HG02678 (cell line): ENCODE measurements around the gene PSMC4.

Experiments
- ATAC-seq: cut with Tn5 transposase; IDR thresholded peaks from one replicate; pipeline ENCODE4 v1.9.1; 2021; ENCODE audit warnings: mild to moderate bottlenecking, moderate library complexity; ENCODE audit not compliant: unreplicated experiment

PSMC4 gene

GRCh38 chr19:39970675-39971379, at the start of gene PSMC4:
Gene PSMC4 (plus strand): TSS chr19:39971165. CDS start chr19:39971203, 38 bp downstream.
- ATAC-seq = peak; percentile 96

DNA sequence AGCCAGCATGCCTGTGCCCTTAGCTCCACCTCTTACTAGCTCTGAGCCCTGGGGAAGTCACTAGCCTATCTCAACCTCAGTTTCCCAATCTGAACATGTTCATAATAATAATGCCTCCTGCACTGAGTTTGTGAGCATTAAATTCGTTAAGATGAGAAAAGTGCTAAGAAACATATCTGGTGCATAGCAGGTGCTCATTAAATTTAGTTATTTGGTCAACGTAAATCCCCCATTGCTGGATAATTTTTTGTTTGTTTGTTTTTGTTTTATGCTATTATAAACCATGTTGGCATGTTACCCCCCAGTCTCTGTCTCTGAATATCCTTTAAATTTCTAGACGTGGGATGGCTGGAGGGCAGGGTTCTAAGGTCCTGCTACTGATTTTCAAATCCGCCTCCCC, 47.1 kb upstream of the PSMC4 start:
- ATAC-seq = no peak

GRCh38 chr19:39924389-39924788, 46.6 kb upstream of the PSMC4 start:
- ATAC-seq = no peak

DNA sequence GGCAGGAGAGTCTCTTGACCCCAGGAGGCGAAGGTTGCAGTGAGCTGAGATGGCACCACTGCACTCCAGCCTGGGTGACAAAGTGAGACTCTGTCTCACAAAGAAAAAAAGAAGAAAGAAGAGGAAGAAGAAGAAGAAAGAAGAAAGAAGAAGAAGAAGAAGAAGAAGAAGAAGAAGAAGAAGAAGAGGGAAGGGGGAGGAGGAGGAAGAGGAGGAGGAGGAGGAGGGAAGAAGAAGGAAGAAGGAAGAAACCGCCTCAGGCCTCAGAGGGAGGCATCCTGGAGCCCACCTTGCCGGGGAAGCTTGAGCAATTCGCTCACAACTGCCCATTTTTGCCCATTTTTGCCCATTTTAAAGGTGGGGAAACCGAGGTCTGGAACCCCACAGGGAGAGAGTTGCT, 46.0 kb upstream of the PSMC4 start:
- no peak for ATAC-seq

DNA sequence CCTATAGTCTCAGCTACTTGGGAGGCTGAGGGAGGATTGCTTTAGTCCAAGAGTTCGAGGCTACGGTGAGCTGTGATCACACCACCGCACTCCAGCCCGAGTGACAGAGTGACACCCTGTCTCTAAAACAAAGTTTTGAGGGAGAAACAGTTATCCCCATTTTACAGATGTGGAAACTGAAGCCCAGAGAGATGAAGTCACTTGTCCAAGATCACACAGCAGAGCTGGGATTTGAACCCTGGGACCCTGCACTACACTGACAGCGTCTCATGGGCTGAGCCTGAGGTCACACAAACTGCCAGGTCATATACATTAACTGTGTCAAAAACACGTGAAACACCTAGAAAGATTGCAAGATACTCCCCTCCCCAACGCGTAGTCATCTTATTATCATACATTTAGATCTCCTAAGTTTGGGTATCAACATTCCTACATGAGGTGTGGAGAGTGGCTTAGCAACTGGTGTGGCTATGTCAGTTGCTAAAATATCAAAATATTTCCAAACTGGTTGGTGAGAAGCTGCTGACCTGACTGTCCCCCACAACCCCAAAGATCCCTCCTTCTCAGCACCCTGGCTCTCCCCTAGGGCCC, 44.7 kb upstream of the PSMC4 start:
- ATAC-seq = no peak

DNA sequence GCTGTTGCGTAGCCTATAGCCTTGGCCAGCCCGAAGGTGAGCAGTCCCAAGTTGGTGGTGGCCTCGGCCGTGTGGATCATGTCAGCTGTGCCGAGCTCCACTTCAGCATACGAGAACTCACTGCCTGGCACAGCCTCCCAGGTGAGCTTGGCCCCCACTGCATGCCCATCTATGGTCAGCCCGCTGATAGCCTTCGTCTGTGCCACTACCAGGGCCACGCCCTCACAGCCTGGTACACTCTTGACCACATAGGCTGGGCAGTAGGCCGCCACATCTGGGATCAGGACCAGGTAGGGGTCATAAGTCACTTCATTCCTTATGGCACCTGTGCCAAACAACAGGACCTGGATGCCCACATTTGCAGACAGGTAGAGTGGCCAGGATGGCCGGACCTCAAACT, 43.9 kb upstream of the PSMC4 start:
- ATAC-seq = no peak

DNA sequence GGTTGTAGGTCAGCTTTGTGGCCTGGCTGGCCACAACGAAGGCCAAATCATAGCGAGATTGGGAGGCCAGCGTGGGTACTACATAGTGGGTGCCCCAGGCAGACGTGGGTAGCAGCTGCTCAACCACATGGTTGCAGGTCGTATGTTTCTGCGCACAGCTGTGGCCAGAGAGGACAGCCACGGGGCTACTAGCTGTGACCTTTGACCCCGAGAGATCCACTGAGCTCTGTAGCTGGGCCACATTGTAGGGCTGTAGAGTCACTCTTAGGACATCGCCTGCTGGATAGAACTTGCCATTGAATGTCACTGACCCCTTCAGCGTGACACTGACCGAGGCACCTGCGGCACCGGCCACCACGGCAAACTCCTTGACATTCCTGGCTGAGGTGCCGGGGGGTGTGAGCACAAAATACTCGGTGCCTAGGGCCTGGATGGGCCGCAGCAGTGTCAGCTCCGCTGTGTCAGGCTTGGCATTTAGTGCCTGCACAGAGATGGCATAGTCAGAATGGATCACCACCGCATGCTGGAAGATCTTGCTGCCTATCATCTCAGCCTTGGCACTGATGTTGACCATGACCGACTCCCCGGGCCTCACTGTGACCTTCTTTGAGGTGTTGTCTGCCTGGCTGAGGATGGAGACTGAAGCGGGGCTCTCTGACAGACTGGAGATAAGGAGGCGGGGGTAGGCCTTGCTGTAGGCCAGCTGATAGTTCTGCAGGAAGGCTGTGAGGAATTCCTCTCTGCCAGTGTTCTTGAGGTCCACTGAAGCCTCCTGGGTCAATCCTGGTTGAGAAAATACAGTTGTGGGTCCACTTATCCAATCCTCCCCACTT, 43.2 kb upstream of the PSMC4 start:
- no peak for ATAC-seq

DNA sequence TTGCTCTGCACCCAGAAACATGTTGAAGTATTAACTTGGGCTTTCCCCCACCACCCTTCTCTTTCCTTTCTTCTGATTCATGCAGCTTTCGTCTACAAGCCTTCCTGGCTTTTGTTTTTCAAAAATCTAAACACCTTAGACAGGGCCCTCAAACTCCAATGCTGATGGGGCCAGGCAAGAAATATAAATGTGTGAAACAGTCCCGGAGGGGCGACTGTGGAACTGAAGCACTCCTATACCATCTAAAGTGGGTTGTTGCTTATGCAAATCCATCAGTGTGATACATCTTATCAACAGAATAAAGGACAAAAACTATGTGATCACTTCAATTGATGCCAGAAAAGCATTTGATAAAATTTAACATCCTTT, 42.6 kb upstream of the PSMC4 start:
- ATAC-seq = no peak

- no peak for ATAC-seq
Observed at GRCh38 chr19:39929750-39930149, 41.2 kb upstream of the PSMC4 start.

- ATAC-seq = no peak
Observed at GRCh38 chr19:39934584-39935363, 36.2 kb upstream of the PSMC4 start, which contains the start of gene FCGBP. Gene FCGBP (minus strand): TSS chr19:39934634.

DNA sequence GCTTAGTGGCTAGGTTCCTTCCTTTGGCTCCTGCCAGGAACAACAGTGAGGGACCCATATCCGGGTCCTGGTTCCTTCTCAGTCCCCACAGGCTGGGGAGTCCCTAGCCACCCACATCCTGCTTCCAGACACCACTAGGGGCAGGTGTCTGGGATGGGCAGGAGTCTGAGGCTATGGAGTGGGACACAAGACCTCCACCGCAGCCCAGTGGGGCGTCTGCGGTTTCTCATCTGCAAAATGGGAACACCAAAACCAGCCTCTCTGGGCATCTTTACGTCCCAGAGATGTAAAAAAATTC, 35.7 kb upstream of the PSMC4 start:
- no peak for ATAC-seq

GRCh38 chr19:39936020-39936419, 34.9 kb upstream of the PSMC4 start:
- no peak for ATAC-seq

GRCh38 chr19:39936622-39937021, 34.3 kb upstream of the PSMC4 start:
- ATAC-seq = no peak

DNA sequence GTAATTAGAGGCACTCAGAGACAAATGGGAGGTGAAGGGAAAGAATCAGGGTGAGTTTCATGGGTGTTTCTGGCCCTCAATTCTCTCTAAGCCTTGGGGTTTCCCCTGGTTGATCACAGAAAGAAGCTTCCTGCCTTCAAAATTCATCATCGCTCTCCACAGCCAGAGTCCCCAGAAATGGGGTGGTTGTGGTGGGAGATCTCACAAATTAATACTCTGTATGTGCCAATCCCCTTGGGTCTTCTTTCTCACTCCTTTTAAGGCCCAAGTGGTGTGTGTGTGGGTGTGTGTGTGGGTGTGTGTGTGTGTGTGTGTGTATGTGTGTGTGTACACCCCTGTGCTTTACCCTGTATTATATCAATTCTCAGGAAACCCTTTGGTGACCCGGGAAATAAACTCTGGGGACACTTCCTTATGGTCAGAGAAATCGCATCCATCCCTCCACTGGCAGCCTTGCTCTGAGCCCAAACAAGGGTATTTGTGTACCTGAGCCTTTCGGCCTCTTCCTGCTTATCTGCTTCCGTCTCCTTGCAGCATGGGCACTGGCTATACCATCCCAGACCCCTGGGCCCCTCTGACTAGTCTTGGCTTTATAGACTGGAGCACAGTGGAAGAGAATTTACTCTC, 33.8 kb upstream of the PSMC4 start:
- ATAC-seq = no peak

DNA sequence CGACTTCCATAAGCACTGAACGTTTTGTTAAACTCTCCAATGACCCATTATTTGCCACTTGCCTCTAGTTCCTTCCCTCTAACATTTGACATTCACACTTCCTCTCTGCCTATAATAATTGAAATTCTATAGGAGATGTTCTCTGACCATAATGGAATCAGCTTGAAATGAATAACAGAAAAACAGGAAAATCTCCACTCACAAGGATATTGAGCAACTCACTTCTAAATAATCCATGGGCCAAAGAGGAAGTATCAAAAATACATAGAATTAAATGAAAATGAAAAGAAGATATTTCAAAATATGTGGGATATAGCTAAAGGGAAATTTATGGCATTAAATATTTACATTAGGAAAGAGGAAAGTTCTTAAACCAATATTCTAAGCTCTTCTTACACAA, 33.2 kb upstream of the PSMC4 start:
- no peak for ATAC-seq

DNA sequence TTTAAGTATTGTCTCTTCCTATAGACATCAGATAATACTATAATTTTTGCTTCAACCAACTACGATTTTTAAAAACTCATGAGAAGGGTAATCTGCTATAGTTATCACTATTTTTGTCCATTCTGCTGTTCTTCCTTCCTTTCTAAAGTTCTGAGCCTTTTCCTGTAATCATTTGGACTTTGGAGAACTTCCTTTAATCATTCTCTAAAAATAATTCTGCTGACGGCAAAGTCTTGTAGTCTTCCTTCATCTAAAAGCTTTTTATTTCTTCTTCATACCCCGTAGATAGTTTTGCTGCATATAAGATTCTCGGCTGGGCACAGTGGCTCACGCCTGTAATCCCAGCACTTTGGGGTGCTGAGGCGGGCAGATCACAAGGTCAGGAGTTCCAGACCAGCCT, 31.4 kb upstream of the PSMC4 start:
- ATAC-seq = no peak

DNA sequence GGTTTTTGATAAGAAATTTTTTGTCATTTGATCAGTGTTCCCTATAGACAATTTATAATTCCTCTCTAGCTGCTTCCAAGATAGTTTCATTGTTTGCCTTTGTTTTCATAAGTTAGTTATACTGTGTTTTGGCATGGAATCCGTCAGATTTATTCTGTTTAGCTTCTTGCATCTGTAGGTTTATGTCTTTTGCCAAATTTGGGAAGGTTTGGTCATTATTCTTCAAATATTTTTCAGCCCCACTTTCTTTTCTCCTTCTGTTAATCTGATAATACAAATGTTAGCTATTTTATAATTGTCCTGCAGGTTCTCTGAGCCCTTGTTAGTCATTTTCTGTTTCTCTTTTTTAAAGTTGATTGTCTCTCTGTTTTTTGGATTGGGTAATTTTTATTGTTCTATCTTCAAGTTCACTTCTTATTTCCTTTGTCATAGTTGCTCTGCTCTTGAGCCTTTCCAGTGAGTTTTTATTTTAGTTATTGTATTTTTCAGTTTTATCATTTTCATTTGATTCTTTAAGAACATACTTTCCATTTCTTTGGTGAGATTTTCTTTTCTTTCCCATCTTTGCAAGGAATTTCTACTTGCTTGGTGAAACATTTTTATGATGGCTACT, 30.6 kb upstream of the PSMC4 start:
- no peak for ATAC-seq

- ATAC-seq = no peak
Observed at GRCh38 chr19:39941151-39941550, 29.8 kb upstream of the PSMC4 start.

- ATAC-seq = peak; percentile 69
Observed at GRCh38 chr19:39941615-39942365, 29.2 kb upstream of the PSMC4 start.

DNA sequence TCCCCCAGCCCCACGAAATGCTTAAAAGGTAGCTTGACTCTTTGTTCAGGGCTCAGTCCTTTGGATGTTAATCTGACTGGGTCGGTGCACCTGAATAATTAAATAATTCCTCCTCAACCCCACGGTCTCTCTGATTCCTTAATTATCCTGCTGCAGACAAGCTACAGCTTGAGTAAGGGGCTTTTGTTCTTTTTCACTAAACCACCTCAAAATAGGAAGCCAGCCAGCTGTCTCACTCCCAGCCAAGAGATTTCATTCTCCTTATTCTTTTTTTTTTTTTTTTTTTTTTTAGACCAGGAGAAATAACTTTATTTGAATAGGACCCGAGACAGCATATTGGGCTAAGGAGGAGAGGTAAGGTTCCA, 28.6 kb upstream of the PSMC4 start:
- no peak for ATAC-seq
